Left colon (tissue), 2 donors: ENCODE data around the gene HABP4. TPM values are rescaled to one million over a fixed set of nuclear protein-coding genes. Genes with fewer than 3 reads are reported as not detected.
A peak's percentile ranks its signal among the peaks of the same experiment; 100 is the strongest.

ENCODE experiments used
- ATAC-seq: fragments of 200-7000 bp; cut with Tn5 transposase; one replicate; pipeline ENCODE4 v1.9.1; 2020; ENCODE audit warnings: mild to moderate bottlenecking, moderate library complexity
- DNase-seq, 2 donors: peaks; one replicate each; pipeline ENCODE4 v3.0.0-alpha.2; 2020
- intact Hi-C, 2 donors: fragments of 100-400 bp; cut with DNase I in 1 of 2; cut with micrococcal nuclease in 1 of 2; formaldehyde crosslinking; loops; one replicate each; pipeline versions ENCODE4 v1.11.2 to v1.14.0; 2022; cut with DNase I, micrococcal nuclease
- total RNA-seq, 2 donors: library from RNA; stranded (reverse); fragmentation: NEBNext Ultra II Directional; extraction: Animal tissue kit (Norgen Biotek cat#: 25700); gene quantifications; one replicate each; pipeline ENCODE4 v1.2.1, GENCODE V29; 2021
- donor health status: DM: no; HTN: no; CAD: no.
- donor health status: DM: yes; HTN: yes; CAD: no.

Gene HABP4
- total RNA-seq, 2 donors from 2014 or later: 2.0 to 4.3 TPM

DNA sequence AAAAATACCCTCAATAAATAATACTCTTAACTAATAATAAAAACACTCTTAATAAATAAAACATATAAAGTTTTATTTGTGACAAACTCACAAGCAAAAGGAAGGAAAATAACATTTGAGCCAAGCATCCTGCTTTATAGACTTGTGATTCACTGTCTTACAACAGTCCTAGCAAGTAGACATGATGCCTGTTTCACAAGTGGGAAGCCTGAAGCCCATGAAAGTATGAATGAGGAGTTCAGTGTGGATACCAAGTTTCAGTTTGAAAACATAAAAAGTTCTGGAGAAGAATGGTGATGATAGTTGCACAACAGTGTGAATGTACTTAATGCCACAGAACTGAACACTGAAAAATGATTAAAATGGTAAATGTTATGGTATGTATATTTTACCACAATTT lies 10.9 kb downstream of the HABP4 start:
- DNase-seq (no peak), ATAC-seq (no peak)
- intact Hi-C loops: no loop called here

DNA sequence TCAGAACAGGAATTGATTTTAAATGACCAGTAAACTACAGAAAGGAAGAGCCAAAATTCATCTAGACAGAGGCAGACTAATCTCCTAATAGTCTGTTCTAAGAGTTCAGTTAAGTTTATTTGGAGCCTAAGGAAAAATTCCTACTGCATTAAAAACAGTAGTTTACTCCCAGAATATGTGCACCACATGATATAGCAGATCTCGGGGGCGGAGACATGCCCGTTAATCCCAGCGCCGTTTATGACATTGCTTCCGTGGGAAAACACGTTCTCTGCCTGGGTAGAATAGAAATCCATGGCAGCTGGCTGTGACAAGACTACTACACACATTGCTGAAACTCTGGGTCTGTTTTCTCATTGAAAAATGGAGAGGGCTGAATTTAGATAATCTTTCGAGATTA lies 11.4 kb downstream of the HABP4 start:
- ATAC-seq (no peak), DNase-seq (no peak)
- intact Hi-C loops: no loop called here

- DNase-seq: no peak
- intact Hi-C loops: no loop called here
- no peak for ATAC-seq
Observed at GRCh38 chr9:96462541-96462940, 12.6 kb downstream of the HABP4 start.

- DNase-seq: no peak
- intact Hi-C loops: no loop called here
- ATAC-seq: no peak
Observed at GRCh38 chr9:96464426-96464825, 14.5 kb downstream of the HABP4 start.

DNA sequence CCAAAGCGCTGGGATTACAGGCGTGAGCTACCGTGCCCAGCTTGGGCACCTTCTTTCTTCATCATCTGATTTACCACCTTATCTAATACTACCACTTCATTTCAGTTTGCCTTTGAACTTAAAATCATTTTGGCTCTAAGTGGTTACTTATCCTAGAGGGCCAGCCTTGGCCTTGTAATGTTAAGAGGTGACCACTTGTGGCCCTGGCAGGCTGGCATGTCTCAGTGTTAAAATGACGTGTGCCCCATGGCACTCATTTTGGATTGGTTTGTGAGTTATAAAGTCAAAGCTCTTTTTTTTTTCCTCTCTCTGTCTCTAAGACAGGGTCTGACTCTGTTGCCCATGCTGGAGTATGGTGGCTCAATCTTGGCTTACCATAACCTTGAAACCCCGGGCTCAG lies 17.8 kb downstream of the HABP4 start:
- intact Hi-C loops: no loop called here
- ATAC-seq (no peak), DNase-seq (no peak)

DNA sequence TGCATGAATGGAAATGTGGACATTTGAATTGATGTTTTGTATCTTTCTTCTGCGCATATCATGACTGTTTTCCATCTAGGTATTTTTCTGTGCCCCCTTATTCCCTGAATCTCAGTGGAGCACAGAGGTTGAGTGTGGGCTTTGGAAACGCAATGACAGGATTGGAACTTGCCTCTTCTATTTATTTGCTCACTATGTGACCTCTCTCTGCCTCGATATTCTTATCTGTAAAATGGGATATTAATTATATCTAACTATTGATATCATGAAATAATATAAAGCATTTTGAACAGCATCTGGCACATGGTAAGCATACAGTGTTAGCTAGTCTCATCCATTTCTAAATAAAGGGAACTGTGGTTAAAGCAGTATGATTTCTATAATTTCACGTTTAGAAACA lies 26.0 kb downstream of the HABP4 start:
- intact Hi-C loops: no loop called here
- ATAC-seq (no peak), DNase-seq (no peak)

GRCh38 chr9:96476591-96476990 lies 26.6 kb downstream of the HABP4 start:
- DNase-seq: no peak
- intact Hi-C loops: no loop called here
- ATAC-seq: no peak

GRCh38 chr9:96478829-96479371 lies 28.9 kb downstream of the HABP4 start:
- intact Hi-C loops: no loop called here
- ATAC-seq (no peak), DNase-seq (no peak)

DNA sequence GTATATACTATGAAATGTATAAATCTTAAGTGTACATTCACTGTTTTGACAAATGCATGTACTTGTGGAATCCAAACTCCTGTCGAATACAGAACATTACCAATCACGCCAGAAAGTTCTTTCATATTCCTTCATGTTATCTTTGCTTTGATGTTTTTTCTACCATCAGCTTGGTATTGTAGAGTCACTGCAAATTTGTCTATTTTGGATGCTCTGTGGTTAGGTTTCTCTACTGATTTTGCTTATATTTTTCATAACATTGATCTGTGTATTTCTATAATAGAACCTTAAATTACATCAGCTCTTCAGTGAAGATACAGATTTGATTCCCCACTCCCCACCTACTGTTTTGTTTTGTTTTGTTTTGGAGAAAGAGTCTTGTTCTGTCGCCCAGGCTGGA lies 30.8 kb downstream of the HABP4 start:
- DNase-seq: no peak
- intact Hi-C loops: no loop called here
- ATAC-seq: no peak

DNA sequence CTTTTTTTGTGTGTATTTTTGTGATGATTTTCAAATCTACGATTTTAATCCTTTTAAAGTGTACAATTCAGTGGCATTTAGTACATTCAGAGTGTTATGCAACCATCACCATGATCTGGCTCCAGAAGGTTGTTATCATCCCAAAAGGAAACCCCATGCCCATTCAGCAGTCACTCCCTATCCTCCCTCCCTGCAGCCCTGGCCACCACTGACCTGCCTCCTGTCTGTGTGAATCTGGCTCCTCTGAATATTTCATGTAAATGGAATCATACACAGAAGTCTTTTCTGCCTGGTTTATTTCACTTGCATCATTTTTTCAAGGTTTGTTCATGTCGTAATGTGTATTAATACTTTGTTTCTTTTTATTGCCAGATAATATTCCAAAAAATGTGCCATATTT lies 32.5 kb downstream of the HABP4 start:
- no peak for ATAC-seq
- no peak for DNase-seq
- intact Hi-C loops: no loop called here

- intact Hi-C loops: no loop called here
- no peak for ATAC-seq
Observed at GRCh38 chr9:96483197-96483596, 33.2 kb downstream of the HABP4 start.

DNA sequence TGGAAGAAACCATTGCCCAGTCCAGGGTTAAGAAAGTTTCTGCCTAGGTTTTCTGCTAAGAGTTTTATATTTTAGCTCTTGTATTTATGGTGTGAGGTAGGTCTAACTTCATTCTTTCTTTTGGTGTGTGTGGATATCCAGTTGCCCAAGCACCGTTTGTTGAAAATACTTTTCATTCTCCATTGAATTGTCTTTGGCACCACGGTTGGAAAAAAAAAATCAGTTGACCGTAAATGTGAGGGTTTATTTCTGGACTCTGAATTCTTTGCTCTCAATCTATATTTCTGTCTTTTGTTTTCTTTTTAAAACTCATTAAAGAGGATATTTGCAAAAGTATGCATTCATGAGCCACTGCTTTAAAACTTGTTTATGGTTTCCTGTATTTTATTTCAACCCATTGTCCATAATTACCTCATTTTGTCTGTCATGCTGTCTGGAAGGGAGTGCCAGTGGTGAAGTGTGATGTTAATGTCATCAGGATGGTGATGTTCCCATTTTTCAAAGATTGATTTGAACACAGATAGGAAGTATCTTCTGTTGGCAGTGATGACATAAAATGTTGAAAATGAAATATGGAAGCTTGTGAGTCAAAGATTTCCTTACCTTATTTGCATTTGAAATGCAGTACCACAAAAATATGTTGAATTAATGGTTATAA lies 33.9 kb downstream of the HABP4 start:
- no peak for ATAC-seq
- DNase-seq: no peak
- intact Hi-C loops: no loop called here

More at GRCh38 chr9:96483197-96483596, 33.2 kb downstream of the HABP4 start:
- DNase-seq: no peak

- intact Hi-C loops: no loop called here
- ATAC-seq (no peak), DNase-seq (no peak)
Observed at GRCh38 chr9:96484521-96484931, 34.6 kb downstream of the HABP4 start.

DNA sequence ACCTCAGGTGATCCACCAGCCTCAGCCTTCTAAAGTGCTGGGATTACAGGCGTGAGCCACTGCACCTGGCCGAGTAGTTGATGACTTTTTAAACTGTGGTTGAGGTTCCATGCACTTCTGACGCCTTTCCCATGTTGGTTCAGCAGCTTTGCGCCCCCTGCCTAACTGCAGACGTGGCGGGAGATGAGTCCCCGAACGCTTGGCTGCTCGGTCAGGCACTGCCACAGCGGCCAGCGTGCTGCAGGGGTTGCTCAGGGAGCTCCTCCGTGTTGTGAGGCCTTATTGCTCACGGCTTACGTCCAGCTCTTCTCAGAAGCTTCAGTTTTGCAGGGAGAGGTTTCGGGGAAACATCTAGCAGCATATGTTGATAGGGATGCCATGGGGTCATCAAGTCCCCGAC lies 35.3 kb downstream of the HABP4 start:
- intact Hi-C loops: no loop called here
- ATAC-seq (no peak), DNase-seq (no peak)

DNA sequence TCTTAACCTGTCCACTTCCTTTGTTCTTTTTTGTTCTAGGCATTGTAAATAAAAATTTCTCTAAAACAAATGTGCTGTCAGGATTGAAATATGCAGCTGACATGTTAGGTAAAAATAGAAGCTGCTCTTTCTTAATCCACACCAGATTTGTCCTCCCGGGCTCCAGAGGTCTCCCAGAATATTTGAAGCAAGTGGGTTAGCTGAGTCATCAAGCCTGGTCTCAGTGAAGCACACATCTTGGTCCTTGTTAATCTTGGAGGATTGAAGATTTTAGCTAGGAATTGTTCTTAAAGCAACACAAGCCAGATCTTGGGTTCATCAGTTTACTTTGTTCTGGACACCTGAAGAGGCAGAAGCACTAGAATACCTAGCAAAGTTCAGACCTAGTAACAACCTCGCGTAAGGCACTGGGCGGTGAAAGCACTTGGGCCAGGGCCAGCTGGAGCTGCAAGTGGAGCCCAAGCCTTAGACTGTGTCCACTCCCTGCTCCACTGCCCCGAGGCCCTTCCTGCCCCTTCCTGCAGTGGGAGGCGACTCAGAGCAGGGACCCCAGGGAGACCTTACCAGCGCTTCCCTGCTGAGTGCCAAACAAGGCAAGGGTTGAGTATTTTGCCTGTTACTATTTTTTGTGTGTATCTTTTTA lies 36.5 kb downstream of the HABP4 start:
- ATAC-seq: no peak
- intact Hi-C loops: no loop called here
- DNase-seq: peak in 1 of 2 donors; percentile 32

- no peak for ATAC-seq
- intact Hi-C loops: no loop called here
Observed at GRCh38 chr9:96487029-96487396, 37.0 kb downstream of the HABP4 start.

GRCh38 chr9:96487949-96488348 lies 38.0 kb downstream of the HABP4 start:
- ATAC-seq: no peak
- DNase-seq: no peak
- intact Hi-C loops: no loop called here

More at GRCh38 chr9:96487029-96487396, 37.0 kb downstream of the HABP4 start:
- DNase-seq: no peak

DNA sequence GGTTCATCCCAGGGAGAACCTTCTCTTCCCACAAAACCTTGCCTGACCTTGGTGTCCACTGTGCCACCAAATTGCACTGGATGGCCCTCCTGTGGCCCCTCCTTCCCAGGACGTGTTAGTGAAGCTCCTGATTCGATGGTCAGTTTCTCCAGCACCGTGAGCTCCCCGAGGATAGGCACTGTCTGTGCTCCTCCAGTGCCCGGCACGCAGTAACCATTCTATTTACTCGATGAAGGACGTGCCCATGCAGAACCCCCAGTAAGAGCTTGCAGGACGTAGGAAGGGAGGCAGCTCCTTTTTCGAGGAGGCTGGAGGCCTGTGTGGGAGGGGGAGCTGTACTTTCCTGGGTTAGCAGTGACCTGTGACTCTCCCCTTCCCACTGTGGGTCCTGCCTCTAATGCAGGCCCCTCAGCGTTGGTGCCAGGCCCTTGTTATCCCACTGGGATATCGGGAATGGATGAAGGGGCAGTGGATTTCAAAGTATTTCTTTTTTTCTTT lies 39.6 kb downstream of the HABP4 start:
- intact Hi-C loops: no loop called here
- DNase-seq (no peak), ATAC-seq (no peak)

DNA sequence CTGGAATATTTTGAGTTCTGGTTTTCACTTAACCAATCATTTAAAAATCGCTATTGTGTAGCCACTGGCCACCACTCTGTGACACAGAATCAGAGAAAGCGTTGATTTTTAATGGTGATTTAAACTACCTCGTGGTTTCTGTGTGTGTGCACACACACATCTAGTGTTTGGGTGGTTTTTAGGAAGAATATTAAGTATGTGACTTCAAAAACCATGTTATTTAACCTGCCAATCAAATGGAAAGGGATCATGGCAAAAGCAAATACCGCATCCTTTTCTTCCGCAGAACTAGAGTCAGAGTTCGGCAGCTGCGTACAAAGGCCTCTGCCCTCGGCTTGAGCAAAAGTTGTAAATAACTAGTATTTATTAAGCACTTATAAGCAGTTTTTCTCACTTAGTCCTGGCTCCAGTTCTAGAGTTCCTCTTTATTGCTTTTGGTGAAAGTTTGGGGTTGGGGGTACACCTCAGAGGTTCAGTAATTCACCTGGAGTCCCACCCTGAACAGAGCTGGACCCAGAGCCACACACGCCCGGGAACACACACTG lies 40.6 kb downstream of the HABP4 start:
- DNase-seq: no peak
- intact Hi-C loops: no loop called here
- no peak for ATAC-seq
